Activated T-cell treated with anti-CD3 and anti-CD28 coated beads for 4 hours (primary cell): ENCODE measurements around the gene HENMT1.
"Not testable (repeated sequence)": the region's sequence is repeated elsewhere in the genome, so short reads cannot be mapped to it uniquely, and the experiment has no call there.

Experiments used
- DNase-seq: peaks from one replicate; pipeline ENCODE4 v3.0.0-alpha.2; 2020

The HENMT1 gene

GRCh38 chr1:108661030-108661609 lies at the start of gene HENMT1:
Gene HENMT1, minus strand, starts transcription at chr1:108661093. Its CDS starts 1,209 bp downstream, at chr1:108659884.
- DNase-seq = peak; percentile 60

- peak; percentile 44 for DNase-seq
Measured at GRCh38 chr1:108708691-108709660, 48.1 kb upstream of the HENMT1 start.

- no peak for DNase-seq
Measured at GRCh38 chr1:108706643-108707042, 45.8 kb upstream of the HENMT1 start.

- DNase-seq = no peak
Measured at GRCh38 chr1:108704496-108704895, 43.6 kb upstream of the HENMT1 start.

GRCh38 chr1:108703939-108704338 lies 43.0 kb upstream of the HENMT1 start:
- DNase-seq = no peak

GRCh38 chr1:108702109-108702508 lies 41.2 kb upstream of the HENMT1 start:
- DNase-seq = not testable (repeated sequence)

- no peak for DNase-seq
Measured at GRCh38 chr1:108701176-108701849, 40.4 kb upstream of the HENMT1 start.

- no peak for DNase-seq
Measured at GRCh38 chr1:108699375-108700332, 38.8 kb upstream of the HENMT1 start.

GRCh38 chr1:108695535-108695934 lies 34.6 kb upstream of the HENMT1 start:
- DNase-seq = no peak

GRCh38 chr1:108692724-108693655 lies 32.1 kb upstream of the HENMT1 start:
- peak; percentile 58 for DNase-seq

GRCh38 chr1:108691942-108692723 lies 31.2 kb upstream of the HENMT1 start, which contains the start of gene PRPF38B:
Gene PRPF38B, plus strand, starts transcription at chr1:108692310. Its CDS starts 282 bp downstream, at chr1:108692592.
- DNase-seq = peak; percentile 88

GRCh38 chr1:108691128-108691941 lies 30.4 kb upstream of the HENMT1 start:
- no peak for DNase-seq

GRCh38 chr1:108686614-108687313 lies 25.9 kb upstream of the HENMT1 start:
- no peak for DNase-seq

- DNase-seq = no peak
Measured at GRCh38 chr1:108685529-108685928, 24.6 kb upstream of the HENMT1 start.

GRCh38 chr1:108681701-108682100 lies 20.8 kb upstream of the HENMT1 start:
- not testable (repeated sequence) for DNase-seq

GRCh38 chr1:108679586-108680213 lies 18.8 kb upstream of the HENMT1 start:
- no peak for DNase-seq

- DNase-seq = no peak
Measured at GRCh38 chr1:108678706-108679105, 17.8 kb upstream of the HENMT1 start.

- no peak for DNase-seq
Measured at GRCh38 chr1:108671143-108671542, 10.2 kb upstream of the HENMT1 start.
